Suprapubic skin (tissue), 4 donors: ENCODE results near the gene TTLL1. TPM values are rescaled to one million over a fixed set of nuclear protein-coding genes. Genes with fewer than 3 reads are reported as not detected.
"Not testable (repeated sequence)": the region's sequence is repeated elsewhere in the genome, so short reads cannot be mapped to it uniquely, and the experiment has no call there.

ENCODE experiments used
- DNase-seq, 2 donors: peaks; one replicate each; pipeline ENCODE4 v3.0.0-alpha.2; 2019; ENCODE audit warnings: low spot score in 2 of 2
- H3K27ac ChIP-seq: fragments of 200-600 bp; sonication (generic); one replicate; pipeline ENCODE4 v1.5.1; 2019
- H3K27me3 ChIP-seq: fragments of 200-600 bp; sonication (generic); one replicate; pipeline ENCODE4 v1.5.1; 2019
- H3K36me3 ChIP-seq: fragments of 200-600 bp; sonication (generic); one replicate; pipeline ENCODE4 v1.5.1; 2019
- H3K4me1 ChIP-seq: fragments of 200-600 bp; sonication (generic); one replicate; pipeline ENCODE4 v1.5.1; 2019
- H3K4me3 ChIP-seq: fragments of 200-600 bp; sonication (generic); one replicate; pipeline ENCODE4 v1.5.1; 2019; ENCODE audit warnings: mild to moderate bottlenecking
- H3K9me3 ChIP-seq: fragments of 200-600 bp; sonication (generic); one replicate; pipeline ENCODE4 v1.5.1; 2019
- EP300 ChIP-seq: sonication (generic); formaldehyde crosslinking; IDR thresholded peaks from one replicate; pipeline ENCODE4 v1.6.1; 2017; ENCODE audit warnings: antibody characterized with exemption
- POLR2A ChIP-seq, 2 donors: fragments of 450-650 bp; IDR thresholded peaks; one replicate each; pipeline ENCODE4 v1.6.1; 2017; ENCODE audit warnings: antibody characterized with exemption in 2 of 2, mild to moderate bottlenecking in 2 of 2, moderate library complexity in 2 of 2
- POLR2AphosphoS5 ChIP-seq, 3 donors: sonication (generic); formaldehyde crosslinking; IDR thresholded peaks; one replicate each; pipeline ENCODE4 v1.6.1; 2017; ENCODE audit warnings: antibody characterized with exemption in 3 of 3
- WGBS: methylation state at CpG from one replicate; pipeline ENCODE4 v1.1.5; 2018; 5-methylcytosine and 5-hydroxymethylcytosine counted together
- total RNA-seq, 4 donors: library from RNA; depleted of rRNA; stranded (reverse); fragments of >200 nt; gene quantifications; one replicate each; pipeline ENCODE4 v1.1.0, GENCODE V29; 2016
- TF ChIP-seq, protein P1 (sequence below), 2 donors: fragments of 200-600 bp in 1 of 2; fragments of 450-650 bp in 1 of 2; sonication (generic) in 1 of 2; IDR thresholded peaks; one replicate each; pipeline ENCODE4 v1.5.1; 2016 to 2019; ENCODE audit warnings: antibody characterized with exemption in 2 of 2, mild to moderate bottlenecking in 1 of 2, moderate library complexity in 1 of 2

The TTLL1 gene
- total RNA-seq, 4 donors from 2014 or later: 4.3 to 8.7 (median 5.0) TPM

DNA sequence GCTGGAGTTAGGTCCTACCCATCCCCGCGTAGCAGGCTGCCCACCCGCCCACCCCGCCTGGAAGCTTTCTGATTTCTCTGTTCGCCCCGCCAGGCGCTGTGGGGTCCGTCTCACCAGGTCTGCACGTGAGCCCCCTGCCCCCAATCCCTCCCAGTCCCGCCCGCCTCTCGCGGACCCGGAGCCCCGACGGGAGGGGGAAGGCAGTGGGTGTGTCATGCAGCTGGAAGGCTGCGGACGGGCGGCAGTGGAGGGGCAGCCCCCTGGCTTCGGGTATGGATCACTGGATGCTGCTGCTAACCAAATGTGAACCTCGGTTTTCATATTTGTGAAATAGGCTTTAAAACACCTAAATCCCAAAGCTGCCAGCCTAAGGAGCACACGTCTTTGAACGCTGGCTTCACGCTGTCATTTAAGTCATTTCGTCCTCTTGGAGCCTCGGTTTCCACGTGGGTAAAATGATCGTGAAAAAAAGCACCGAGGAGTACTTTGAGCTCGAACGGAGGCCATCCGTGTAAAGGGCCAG is 20.8 kb upstream of the TTLL1 start:
- WGBS: 14% methylated on average over 29 of the region's 32 CpGs
- peaks cover 23% of the 10 kb centered on the region for H3K27me3 ChIP-seq

DNA sequence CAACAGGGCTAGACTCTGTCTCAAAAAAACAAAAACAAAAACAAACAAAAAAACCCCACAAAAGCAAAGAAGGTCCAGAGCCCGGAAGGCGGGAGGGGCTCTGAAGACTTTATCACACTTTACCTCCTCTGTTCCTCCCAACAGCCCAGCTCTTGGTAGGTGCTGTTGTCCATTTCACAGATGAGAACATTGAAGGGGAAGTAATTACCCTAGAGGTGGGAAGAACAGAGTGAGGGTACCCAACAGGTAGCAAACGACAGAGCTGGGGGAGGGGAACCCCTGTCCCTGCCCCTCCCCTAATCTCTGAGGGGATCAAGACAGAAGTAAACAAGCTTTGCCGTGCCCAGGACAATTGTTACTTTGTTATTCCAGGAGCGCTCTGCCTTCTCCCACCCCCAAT is 20.3 kb upstream of the TTLL1 start:
- no peak for DNase-seq
- Histone ChIP-seq H3K27ac (no peak overlapping the region), H3K27me3 (peaks cover 23% of the 10 kb centered on the region), H3K4me3 (no peak overlapping the region), H3K36me3 (no peaks in the 10 kb centered on the region), H3K4me1 (peaks cover 20% of the 10 kb centered on the region), H3K9me3 (no peaks in the 10 kb centered on the region)
- WGBS: 53% methylated on average over 5 of the region's 5 CpGs
- TF ChIP-seq, protein P1, sequence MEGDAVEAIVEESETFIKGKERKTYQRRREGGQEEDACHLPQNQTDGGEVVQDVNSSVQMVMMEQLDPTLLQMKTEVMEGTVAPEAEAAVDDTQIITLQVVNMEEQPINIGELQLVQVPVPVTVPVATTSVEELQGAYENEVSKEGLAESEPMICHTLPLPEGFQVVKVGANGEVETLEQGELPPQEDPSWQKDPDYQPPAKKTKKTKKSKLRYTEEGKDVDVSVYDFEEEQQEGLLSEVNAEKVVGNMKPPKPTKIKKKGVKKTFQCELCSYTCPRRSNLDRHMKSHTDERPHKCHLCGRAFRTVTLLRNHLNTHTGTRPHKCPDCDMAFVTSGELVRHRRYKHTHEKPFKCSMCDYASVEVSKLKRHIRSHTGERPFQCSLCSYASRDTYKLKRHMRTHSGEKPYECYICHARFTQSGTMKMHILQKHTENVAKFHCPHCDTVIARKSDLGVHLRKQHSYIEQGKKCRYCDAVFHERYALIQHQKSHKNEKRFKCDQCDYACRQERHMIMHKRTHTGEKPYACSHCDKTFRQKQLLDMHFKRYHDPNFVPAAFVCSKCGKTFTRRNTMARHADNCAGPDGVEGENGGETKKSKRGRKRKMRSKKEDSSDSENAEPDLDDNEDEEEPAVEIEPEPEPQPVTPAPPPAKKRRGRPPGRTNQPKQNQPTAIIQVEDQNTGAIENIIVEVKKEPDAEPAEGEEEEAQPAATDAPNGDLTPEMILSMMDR (IDR thresholded peaks at IDR 0.05): no peak
- TF ChIP-seq POLR2A (IDR thresholded peaks at IDR 0.05): no peak
- no peak for TF ChIP-seq POLR2AphosphoS5 (IDR thresholded peaks at IDR 0.05)
- no peak for TF ChIP-seq EP300

More for the DNA sequence above, 20.8 kb upstream of the TTLL1 start:
- Histone ChIP-seq H3K9me3 (no peaks in the 10 kb centered on the region), H3K36me3 (no peaks in the 10 kb centered on the region), H3K27ac (no peak overlapping the region), H3K4me3 (peak overlapping the region; percentile 50), H3K4me1 (peaks cover 20% of the 10 kb centered on the region)
- TF ChIP-seq, protein P1 (IDR thresholded peaks at IDR 0.05): no peak
- TF ChIP-seq POLR2AphosphoS5 (IDR thresholded peaks at IDR 0.05): no peak
- TF ChIP-seq EP300: no peak
- TF ChIP-seq POLR2A (IDR thresholded peaks at IDR 0.05): no peak
- no peak for DNase-seq

DNA sequence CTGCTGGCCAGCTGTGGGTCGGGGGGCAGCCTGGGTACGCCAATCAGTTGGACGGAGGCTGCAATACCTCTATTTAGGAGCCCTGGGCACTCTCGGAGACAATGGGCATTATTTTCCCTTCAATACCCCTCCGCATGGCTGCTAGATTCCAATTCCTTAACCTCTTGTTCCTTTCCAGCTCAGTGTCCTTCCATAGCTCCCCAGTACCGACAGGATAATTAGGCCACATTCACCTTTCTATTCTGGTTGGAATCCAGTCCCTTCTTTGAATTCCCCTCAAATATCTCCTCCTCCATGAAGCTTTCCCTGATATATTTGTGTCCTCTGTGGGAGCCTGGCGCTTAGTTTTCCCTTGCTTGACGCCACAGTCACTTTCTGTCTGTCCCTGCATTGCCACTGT is 17.1 kb upstream of the TTLL1 start:
- H3K27me3 ChIP-seq: peaks cover 9% of the 10 kb centered on the region
- 87% methylated on average over 8 of the region's 8 CpGs for WGBS
- no peaks in the 10 kb centered on the region for H3K9me3 ChIP-seq
- no peak for TF ChIP-seq POLR2A (IDR thresholded peaks at IDR 0.05)
- TF ChIP-seq EP300: no peak
- no peak for TF ChIP-seq POLR2AphosphoS5 (IDR thresholded peaks at IDR 0.05)
- TF ChIP-seq, protein P1 (IDR thresholded peaks at IDR 0.05): no peak
- no peak for DNase-seq
- H3K36me3 ChIP-seq: no peaks in the 10 kb centered on the region
- no peak overlapping the region for H3K4me3 ChIP-seq
- H3K27ac ChIP-seq: no peak overlapping the region
- peaks cover 16% of the 10 kb centered on the region for H3K4me1 ChIP-seq

DNA sequence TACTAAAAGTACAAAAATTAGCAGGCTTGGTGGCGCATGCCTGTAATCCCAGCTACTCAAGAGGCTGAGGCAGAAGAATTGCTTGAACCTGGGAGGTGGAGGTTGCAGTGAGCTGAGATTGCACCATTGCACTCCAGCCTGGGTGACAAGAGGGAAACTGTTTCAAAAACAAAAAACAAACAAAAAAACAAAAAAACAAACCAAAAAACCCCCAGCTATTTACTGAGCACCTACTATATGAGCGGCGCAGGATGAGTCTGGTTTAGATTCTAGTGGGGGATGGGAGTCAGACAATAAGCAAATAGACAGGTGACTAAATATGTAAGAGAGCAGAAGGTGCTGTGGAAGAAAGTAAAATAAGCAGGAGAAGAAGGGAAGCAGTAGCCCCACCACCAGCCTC is 15.8 kb upstream of the TTLL1 start:
- WGBS: 90% methylated on average over 3 of the region's 3 CpGs
- H3K4me3 ChIP-seq, H3K27ac ChIP-seq: not testable (repeated sequence)

DNA sequence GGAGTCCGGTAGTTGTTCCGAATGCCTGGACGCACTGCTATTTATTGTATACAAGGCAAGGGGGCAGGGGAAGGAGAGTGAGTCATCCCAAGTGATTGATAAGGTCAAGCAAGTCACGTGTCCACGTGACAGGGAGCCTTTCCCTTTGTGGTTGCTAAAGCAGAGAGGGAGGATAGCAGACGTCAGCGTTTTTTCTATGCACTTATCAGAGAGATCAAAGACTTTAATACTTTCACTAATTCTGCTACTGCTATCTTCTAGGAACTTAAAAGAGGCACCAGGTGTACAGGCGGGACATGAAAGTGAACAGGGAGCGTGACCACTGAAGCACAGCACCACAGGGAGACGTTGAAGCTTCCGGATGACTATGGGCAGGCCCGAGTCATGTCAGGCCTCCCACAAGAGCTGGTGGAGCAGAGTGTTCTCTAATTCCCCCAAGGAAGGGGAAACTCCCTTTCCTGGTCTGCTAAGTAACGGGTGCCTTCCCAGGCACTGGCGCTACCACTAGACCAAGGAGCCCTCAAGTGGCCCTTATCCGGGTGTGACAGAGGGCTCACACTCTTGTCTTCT is 14.9 kb upstream of the TTLL1 start:
- H3K27ac ChIP-seq: not testable (repeated sequence)

More for the DNA sequence above, 15.8 kb upstream of the TTLL1 start:
- not testable (repeated sequence) for H3K9me3 ChIP-seq, DNase-seq, H3K27me3 ChIP-seq, H3K4me1 ChIP-seq, H3K36me3 ChIP-seq

DNA sequence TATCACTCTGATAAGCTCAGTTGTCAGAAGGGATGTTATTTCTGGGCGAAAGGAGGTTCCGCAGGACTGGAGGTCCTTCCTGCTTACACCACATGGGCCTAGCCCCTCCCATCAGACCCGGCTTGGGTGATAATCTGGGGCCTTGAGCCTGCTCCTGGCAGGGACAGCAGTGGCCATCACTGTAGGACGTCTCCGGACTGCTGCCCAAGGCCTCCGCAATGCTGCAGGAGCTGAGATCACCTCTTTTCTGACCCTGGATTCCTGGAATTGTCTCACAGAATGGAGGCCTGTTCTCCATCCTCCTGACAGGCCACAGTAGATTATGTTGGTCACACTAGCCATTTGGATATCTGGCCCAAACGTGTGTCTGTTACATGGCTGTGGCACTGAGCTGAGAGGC is 12.1 kb upstream of the TTLL1 start:
- TF ChIP-seq EP300 (no peak), POLR2A (IDR thresholded peaks at IDR 0.05) (no peak), POLR2AphosphoS5 (IDR thresholded peaks at IDR 0.05) (no peak)
- TF ChIP-seq, protein P1 (IDR thresholded peaks at IDR 0.05): no peak
- no peaks in the 10 kb centered on the region for H3K36me3 ChIP-seq
- peaks cover 4% of the 10 kb centered on the region for H3K9me3 ChIP-seq
- WGBS: 82% methylated on average over 6 of the region's 7 CpGs
- no peak overlapping the region for H3K4me3 ChIP-seq
- H3K4me1 ChIP-seq: peaks cover 6% of the 10 kb centered on the region
- DNase-seq: no peak
- H3K27me3 ChIP-seq: no peaks in the 10 kb centered on the region
- H3K27ac ChIP-seq: no peak overlapping the region

More for the DNA sequence above, 14.9 kb upstream of the TTLL1 start:
- WGBS: 27% methylated on average over 15 of the region's 15 CpGs
- H3K36me3 ChIP-seq, H3K4me1 ChIP-seq, H3K27me3 ChIP-seq, DNase-seq, H3K4me3 ChIP-seq, H3K9me3 ChIP-seq: not testable (repeated sequence)
